ENCODE measurements around the gene GNPAT.

DNA sequence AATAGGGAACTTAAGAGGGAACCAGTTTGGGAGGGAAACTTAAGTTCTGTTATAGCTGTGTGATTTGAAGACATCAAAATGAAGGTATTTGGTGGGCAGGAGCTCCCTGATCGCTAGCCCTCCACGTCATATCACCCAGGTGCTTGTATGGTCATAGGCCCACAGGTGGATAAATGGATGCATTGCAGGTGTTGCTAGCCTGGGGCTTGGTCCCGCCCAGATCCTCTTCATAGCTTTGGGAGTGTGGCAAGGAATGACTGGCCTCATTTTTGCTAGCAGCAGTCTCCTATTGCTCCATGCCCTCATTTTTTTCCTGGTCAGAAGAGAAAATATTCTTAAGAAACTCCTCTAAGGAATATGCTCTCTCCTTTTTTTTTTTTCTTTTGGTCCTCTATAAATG is 11.3 kb downstream of the GNPAT start:
- no peak for TF ChIP-seq ZFX (IDR thresholded peaks at IDR 0.05; ENCODE audit: borderline replicate concordance)
- TF ChIP-seq, protein P1, sequence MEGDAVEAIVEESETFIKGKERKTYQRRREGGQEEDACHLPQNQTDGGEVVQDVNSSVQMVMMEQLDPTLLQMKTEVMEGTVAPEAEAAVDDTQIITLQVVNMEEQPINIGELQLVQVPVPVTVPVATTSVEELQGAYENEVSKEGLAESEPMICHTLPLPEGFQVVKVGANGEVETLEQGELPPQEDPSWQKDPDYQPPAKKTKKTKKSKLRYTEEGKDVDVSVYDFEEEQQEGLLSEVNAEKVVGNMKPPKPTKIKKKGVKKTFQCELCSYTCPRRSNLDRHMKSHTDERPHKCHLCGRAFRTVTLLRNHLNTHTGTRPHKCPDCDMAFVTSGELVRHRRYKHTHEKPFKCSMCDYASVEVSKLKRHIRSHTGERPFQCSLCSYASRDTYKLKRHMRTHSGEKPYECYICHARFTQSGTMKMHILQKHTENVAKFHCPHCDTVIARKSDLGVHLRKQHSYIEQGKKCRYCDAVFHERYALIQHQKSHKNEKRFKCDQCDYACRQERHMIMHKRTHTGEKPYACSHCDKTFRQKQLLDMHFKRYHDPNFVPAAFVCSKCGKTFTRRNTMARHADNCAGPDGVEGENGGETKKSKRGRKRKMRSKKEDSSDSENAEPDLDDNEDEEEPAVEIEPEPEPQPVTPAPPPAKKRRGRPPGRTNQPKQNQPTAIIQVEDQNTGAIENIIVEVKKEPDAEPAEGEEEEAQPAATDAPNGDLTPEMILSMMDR (IDR thresholded peaks at IDR 0.05) = no peak
